K562 (cell line): ENCODE data around the gene PDIA3. TPM values are rescaled to one million over a fixed set of nuclear protein-coding genes. Genes with fewer than 3 reads are reported as not detected.

ENCODE experiments used
- ATAC-seq: fragments of 200-7000 bp; cut with Tn5 transposase; 3 replicates; pipeline ENCODE4 v1.9.1; 2020; ENCODE audit warnings: moderate library complexity
- BruUV-seq: library from RNA; stranded (reverse); fragments of 400-500 nt; replicated peaks from 2 replicates; lab custom pipeline; 2021; lab: Mats Ljungman, UMichigan
- CTCF ChIA-PET: fragments of 300-600 bp; formaldehyde crosslinking; extraction: SDS; loops from one replicate; lab custom pipeline; 2021; ENCODE audit warnings: low intra/inter-chr PET ratio; lab: Yijun Ruan, JAX
- POLR2A ChIA-PET: fragments of 300-600, 350-650 bp; sonication (Branson Sonifier 250); formaldehyde crosslinking; extraction: SDS; loops from one replicate; lab custom pipeline; 2021; ENCODE audit warnings: antibody characterized with exemption, inconsistent platforms; lab: Yijun Ruan, JAX
- DNase-seq, 4 experiments: peaks; one replicate each; pipeline versions ENCODE4 v3.0.0 to v3.0.0-alpha.2; 2011 to 2018; ENCODE audit warnings: low spot score in 3 of 4, mixed read lengths in 3 of 4; ENCODE audit errors: extremely low read depth in 1 of 4
- FAIRE-seq: peaks from 2 replicates; lab custom pipeline; 2011; peaks lifted over from hg19 to GRCh38; lab: Jason Lieb, UNC
- H2AFZ ChIP-seq: 2 replicates; pipeline ENCODE4 v1.6.0; 2011; ENCODE audit warnings: low read depth, low read length, control low read depth, inconsistent platforms
- H3K27ac ChIP-seq: fragments of 200-600 bp; 3 replicates; pipeline ENCODE4 v1.8.0; 2011; ENCODE audit warnings: low read depth, mild to moderate bottlenecking, control low read depth, inconsistent platforms, low read length, moderate library complexity, mixed read lengths; ENCODE audit errors: extremely low read depth
- H3K27me3 ChIP-seq, 2 experiments: fragments of 300-600 bp in 1 of 2; 2 replicates in 1 of 2; 3 replicates in 1 of 2; pipeline versions ENCODE4 v1.6.0 to v1.8.0; 2011; ENCODE audit warnings: inconsistent platforms in 2 of 2, low read length in 2 of 2, mild to moderate bottlenecking in 1 of 2, mixed read lengths in 1 of 2, moderate library complexity in 1 of 2; ENCODE audit not compliant: control insufficient read depth in 2 of 2, insufficient read depth in 2 of 2
- H3K36me3 ChIP-seq: fragments of 300-600 bp; 3 replicates; pipeline ENCODE4 v1.8.0; 2011; ENCODE audit warnings: mild to moderate bottlenecking, low read length, inconsistent platforms; ENCODE audit not compliant: control insufficient read depth, insufficient read depth
- H3K4me1 ChIP-seq, 2 experiments: fragments of 200-600 bp in 1 of 2; replicated peaks in 1 of 2; 2 replicates in 1 of 2; 3 replicates in 1 of 2; pipeline versions ENCODE4 v1.5.1 to v1.8.0; 2011; ENCODE audit warnings: inconsistent platforms in 2 of 2, low read length in 2 of 2, mild to moderate bottlenecking in 1 of 2, mixed read lengths in 1 of 2, moderate library complexity in 1 of 2; ENCODE audit not compliant: control insufficient read depth in 2 of 2, insufficient read depth in 2 of 2
- H3K4me2 ChIP-seq: 2 replicates; pipeline ENCODE4 v1.6.1; 2011; ENCODE audit warnings: low read length, control low read depth, inconsistent platforms, mixed read lengths; ENCODE audit not compliant: insufficient read depth
- H3K4me3 ChIP-seq: fragments of 200-600 bp; sonication (generic), shearing (Covaris generic); 2 replicates; pipeline ENCODE4 v1.5.1; 2016; ENCODE audit warnings: control low read depth, inconsistent platforms
- H3K79me2 ChIP-seq: fragments of 200-600 bp; 3 replicates; pipeline ENCODE4 v1.8.0; 2011; ENCODE audit warnings: low read length, inconsistent platforms; ENCODE audit not compliant: control insufficient read depth, insufficient read depth
- H3K9ac ChIP-seq, 2 experiments: 2 replicates each; pipeline versions ENCODE4 v1.6.0 to v1.6.1; 2011; ENCODE audit warnings: low read depth in 2 of 2, low read length in 2 of 2, control low read depth in 1 of 2, inconsistent platforms in 1 of 2, mild to moderate bottlenecking in 1 of 2, mixed read lengths in 1 of 2; ENCODE audit not compliant: insufficient read depth in 1 of 2
- H3K9me1 ChIP-seq: one replicate; pipeline ENCODE4 v1.6.0; 2011; ENCODE audit warnings: inconsistent platforms, mild to moderate bottlenecking, low read length, moderate library complexity; ENCODE audit not compliant: control insufficient read depth, insufficient read depth
- H3K9me3 ChIP-seq: replicated peaks from 2 replicates; pipeline ENCODE4 v1.5.1; 2011; ENCODE audit warnings: low read depth, low read length, inconsistent platforms; ENCODE audit not compliant: control insufficient read depth, insufficient read depth
- H4K20me1 ChIP-seq: replicated peaks from 2 replicates; pipeline ENCODE4 v1.6.1; 2011; ENCODE audit warnings: low read length, inconsistent platforms, mixed read lengths; ENCODE audit not compliant: control insufficient read depth, insufficient read depth
- LARP7 ChIP-seq: fragments of 450-650 bp; IDR thresholded peaks from 2 replicates; pipeline ENCODE4 v1.6.1; 2016
- NFIC ChIP-seq: fragments of 450-650 bp; IDR thresholded peaks from 2 replicates; pipeline ENCODE4 v1.6.1; 2017; ENCODE audit warnings: mild to moderate bottlenecking, inconsistent platforms
- POLR2A ChIP-seq: fragments of 450-650 bp; conservative IDR thresholded peaks from 2 replicates; pipeline ENCODE4 v1.6.1; 2016
- WGBS: fragments of 100-300 bp; shearing (Covaris generic); methylation state at CpG from one replicate; pipeline ENCODE4 v1.1.6; 2016; ENCODE audit warnings: low coverage, mixed read lengths; ENCODE audit not compliant: insufficient coverage; ENCODE audit errors: missing lambda C conversion rate; 5-methylcytosine and 5-hydroxymethylcytosine counted together
- in situ Hi-C: fragments of 300-500 bp; cut with MboI; formaldehyde crosslinking; loops from 4 replicates; pipeline ENCODE4 v1.15.0; 2018; ENCODE audit warnings: inconsistent platforms, mixed read lengths
- intact Hi-C: fragments of 100-400 bp; cut with micrococcal nuclease; formaldehyde crosslinking; loops from 2 replicates; pipeline ENCODE4 v1.14.2; 2022
- polyA plus RNA-seq, 8 experiments: library from polyadenylated mRNA; depleted of rRNA in 4 of 8; stranded (reverse) in 5 of 8; unstranded in 3 of 8; fragments of >200 nt; fragmentation: Nextera tagmentation in 2 of 8; fragmentation: Illumina TruSeq in 1 of 8; extraction: Ambion mirVana in 2 of 8; extraction: Trizol in 1 of 8; gene quantifications; 2 replicates each; pipeline versions ENCODE4 v1.2.1 to v1.2.3, GENCODE V29; 2011 to 2014; ENCODE audit warnings: inconsistent platforms in 1 of 8, missing spikeins in 1 of 8
- total RNA-seq, 7 experiments: library from RNA; depleted of rRNA in 6 of 7; stranded (reverse); fragments of >200 nt in 6 of 7; fragmentation: Illumina TruSeq in 2 of 7; extraction: Trizol in 2 of 7; gene quantifications; 2 replicates each; pipeline versions ENCODE4 v1.2.1 to v1.2.3, GENCODE V29; 2011 to 2021; ENCODE audit warnings: low replicate concordance in 1 of 7
- TF ChIP-seq, protein P1 (sequence below), 2 experiments: fragments of 450-650 bp in 1 of 2; sonication (generic) in 1 of 2; formaldehyde crosslinking in 1 of 2; IDR thresholded peaks in 1 of 2; conservative IDR thresholded peaks in 1 of 2; 2 replicates each; pipeline versions ENCODE4 v1.6.1 to v1.8.1; 2016 to 2023; ENCODE audit warnings: mild to moderate bottlenecking in 2 of 2, moderate library complexity in 2 of 2, inconsistent platforms in 1 of 2, missing genetic modification reagents in 1 of 2
- TF ChIP-seq, protein P2 (sequence below): fragments of 450-650 bp; IDR thresholded peaks from 2 replicates; pipeline ENCODE4 v1.7.1; 2018; ENCODE audit warnings: mild to moderate bottlenecking, low read depth; ENCODE audit not compliant: partially characterized antibody

Gene PDIA3
- total and polyA plus RNA-seq, 9 of the 15 experiments (the other 6 are each of a cell fraction or from before 2014, with no cell fraction given): 13.5 to 386 (median 149) TPM

DNA sequence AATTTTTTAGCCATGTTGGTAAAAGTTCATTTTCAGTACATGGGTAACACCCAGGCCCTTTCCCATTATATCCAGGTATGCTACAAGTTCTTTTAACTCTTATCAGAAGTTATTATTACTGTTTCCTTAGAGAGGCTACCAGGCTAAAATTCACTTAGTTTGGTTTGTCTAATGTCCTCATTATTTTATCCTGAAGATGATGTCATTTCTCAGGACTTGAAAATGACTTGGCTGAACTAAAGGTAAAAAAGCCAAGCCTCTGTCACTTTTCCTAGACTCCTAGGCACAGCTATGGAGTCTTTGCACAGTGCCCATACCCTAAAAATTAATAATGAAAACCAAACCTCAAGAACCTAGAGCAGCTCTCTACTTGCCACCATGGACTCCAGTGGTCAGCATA is 26.4 kb downstream of the PDIA3 start:
- Histone ChIP-seq H3K27ac (no peak overlapping the region), H3K9me3 (no peaks in the 10 kb centered on the region), H3K79me2 (no peaks in the 10 kb centered on the region), H3K4me2 (no peak overlapping the region), H4K20me1 (no peaks in the 10 kb centered on the region; the same call in 1 of the 2 replicates), H2AFZ (no peak overlapping the region), H3K27me3 (no peaks in the 10 kb centered on the region), H3K9me1 (no peaks in the 10 kb centered on the region), H3K9ac (no peak overlapping the region), H3K36me3 (peaks cover 63% of the 10 kb centered on the region), H3K4me1 (peaks cover 2 to 16% of the 10 kb centered on the region in 2 experiments; a peak in 4 of 5 replicates), H3K4me3 (no peak overlapping the region)
- CTCF ChIA-PET: no interaction called here
- BruUV-seq: no TSS peak
- POLR2A ChIA-PET: interaction anchor here (0.6 to 1.1 kb wide), 5 partner anchors 8 to 23 kb away, joined by 3 to 4 read pairs (median 3); no protein-coding TSS in a partner anchor
- ATAC-seq: no peak
- intact Hi-C loops (no loop called here), in situ Hi-C loops (no loop called here)
- FAIRE-seq: no peak
- DNase-seq: no peak
- TF ChIP-seq NFIC: no peak
- TF ChIP-seq, protein P1, sequence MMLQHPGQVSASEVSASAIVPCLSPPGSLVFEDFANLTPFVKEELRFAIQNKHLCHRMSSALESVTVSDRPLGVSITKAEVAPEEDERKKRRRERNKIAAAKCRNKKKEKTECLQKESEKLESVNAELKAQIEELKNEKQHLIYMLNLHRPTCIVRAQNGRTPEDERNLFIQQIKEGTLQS (IDR thresholded peaks at IDR 0.05): peak; percentile 42
- TF ChIP-seq, protein P1 (CRISPR knock-in tag; conservative IDR thresholded peaks at IDR 0.05): no peak

DNA sequence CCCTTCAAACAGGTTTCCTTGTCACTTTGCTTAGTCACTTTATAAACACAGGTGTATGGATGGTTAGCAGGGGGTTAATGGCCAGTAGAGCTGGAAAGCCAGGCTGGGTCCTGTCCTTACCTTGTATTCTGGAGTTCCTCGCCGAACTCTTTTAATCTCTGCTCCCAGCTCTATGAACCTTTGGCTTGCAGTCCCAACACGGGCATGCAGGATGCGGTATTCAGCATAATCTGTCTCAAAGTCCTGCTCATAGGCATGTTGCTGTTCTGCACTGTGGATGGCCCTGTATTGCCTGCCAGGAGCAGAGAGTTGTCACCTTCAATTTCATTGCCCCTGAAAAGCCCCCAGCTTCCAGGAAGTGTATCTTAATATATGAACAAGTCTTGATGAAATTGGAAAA is 27.8 kb downstream of the PDIA3 start:
- Histone ChIP-seq H3K9ac (no peak overlapping the region), H2AFZ (no peak overlapping the region), H4K20me1 (no peaks in the 10 kb centered on the region; the same call in 1 of the 2 replicates), H3K27me3 (no peaks in the 10 kb centered on the region), H3K9me3 (no peaks in the 10 kb centered on the region), H3K79me2 (no peaks in the 10 kb centered on the region), H3K9me1 (no peaks in the 10 kb centered on the region), H3K4me3 (no peak overlapping the region), H3K27ac (0 out of 3 replicates have a peak overlapping the region, but pooled peaks have one; percentile 12), H3K36me3 (peaks cover 50% of the 10 kb centered on the region), H3K4me1 (peaks cover 2 to 16% of the 10 kb centered on the region in 2 experiments; a peak in 4 of 5 replicates), H3K4me2 (no peak overlapping the region)
- WGBS: 71% methylated on average over 4 of the region's 4 CpGs
- ChIA-PET POLR2A (interaction anchor here (0.8 to 3.2 kb wide), 4 partner anchors 9 to 20 kb away, joined by 3 to 12 read pairs (median 4); no protein-coding TSS in a partner anchor), CTCF (no interaction called here)
- DNase-seq (no peak), FAIRE-seq (no peak), ATAC-seq (no peak)
- in situ Hi-C loops: no loop called here
- TF ChIP-seq LARP7: no peak
- TF ChIP-seq POLR2A: 0 out of 2 replicates have a peak, but pooled peaks have one; percentile 1
- TF ChIP-seq, protein P2, sequence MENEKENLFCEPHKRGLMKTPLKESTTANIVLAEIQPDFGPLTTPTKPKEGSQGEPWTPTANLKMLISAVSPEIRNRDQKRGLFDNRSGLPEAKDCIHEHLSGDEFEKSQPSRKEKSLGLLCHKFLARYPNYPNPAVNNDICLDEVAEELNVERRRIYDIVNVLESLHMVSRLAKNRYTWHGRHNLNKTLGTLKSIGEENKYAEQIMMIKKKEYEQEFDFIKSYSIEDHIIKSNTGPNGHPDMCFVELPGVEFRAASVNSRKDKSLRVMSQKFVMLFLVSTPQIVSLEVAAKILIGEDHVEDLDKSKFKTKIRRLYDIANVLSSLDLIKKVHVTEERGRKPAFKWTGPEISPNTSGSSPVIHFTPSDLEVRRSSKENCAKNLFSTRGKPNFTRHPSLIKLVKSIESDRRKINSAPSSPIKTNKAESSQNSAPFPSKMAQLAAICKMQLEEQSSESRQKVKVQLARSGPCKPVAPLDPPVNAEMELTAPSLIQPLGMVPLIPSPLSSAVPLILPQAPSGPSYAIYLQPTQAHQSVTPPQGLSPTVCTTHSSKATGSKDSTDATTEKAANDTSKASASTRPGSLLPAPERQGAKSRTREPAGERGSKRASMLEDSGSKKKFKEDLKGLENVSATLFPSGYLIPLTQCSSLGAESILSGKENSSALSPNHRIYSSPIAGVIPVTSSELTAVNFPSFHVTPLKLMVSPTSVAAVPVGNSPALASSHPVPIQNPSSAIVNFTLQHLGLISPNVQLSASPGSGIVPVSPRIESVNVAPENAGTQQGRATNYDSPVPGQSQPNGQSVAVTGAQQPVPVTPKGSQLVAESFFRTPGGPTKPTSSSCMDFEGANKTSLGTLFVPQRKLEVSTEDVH: peak; percentile 23
- intact Hi-C loops: no loop called here
- no TSS peak for BruUV-seq
